Ovary (tissue), 3 donors: ENCODE results near the gene DVL1.

ENCODE experiments used
- CTCF ChIP-seq, 3 donors: fragments of 450-650 bp in 2 of 3; fragments of 200-600 bp in 1 of 3; IDR thresholded peaks; one replicate each; pipeline versions ENCODE4 v1.5.1 to v1.8.0; 2016 to 2022; ENCODE audit warnings: antibody characterized with exemption in 3 of 3, mild to moderate bottlenecking in 1 of 3
- EP300 ChIP-seq: sonication (generic); formaldehyde crosslinking; IDR thresholded peaks from one replicate; pipeline ENCODE4 v1.6.1; 2017; ENCODE audit warnings: antibody characterized with exemption
- POLR2A ChIP-seq: fragments of 450-650 bp; IDR thresholded peaks from one replicate; pipeline ENCODE4 v1.6.1; 2017; ENCODE audit warnings: antibody characterized with exemption, mild to moderate bottlenecking, moderate library complexity
- donor health status: DM: no; HTN: no; CAD: no.

GRCh38 chr1:1325288-1326074 is 23.7 kb downstream of the DVL1 start:
- TF ChIP-seq CTCF (IDR thresholded peaks at IDR 0.05) (no peak), EP300 (no peak), POLR2A (no peak)
